Keratinocyte (primary cell): ENCODE results near the gene PSME3. TPM values are rescaled to one million over a fixed set of nuclear protein-coding genes. Genes with fewer than 3 reads are reported as not detected.

Experiments
- DNase-seq: peaks from one replicate; pipeline ENCODE4 v3.0.0-alpha.2; 2011; ENCODE audit warnings: low read depth, missing footprints, low spot score
- FAIRE-seq: peaks from 2 replicates; lab custom pipeline; 2011; peaks lifted over from hg19 to GRCh38; lab: Jason Lieb, UNC
- H2AFZ ChIP-seq: 2 replicates; pipeline ENCODE4 v1.6.0; 2012; ENCODE audit warnings: low read length, control low read depth, inconsistent platforms; ENCODE audit not compliant: control insufficient read depth
- H3K27ac ChIP-seq: 2 replicates; pipeline ENCODE4 v1.5.1; 2011; ENCODE audit warnings: low read length; ENCODE audit not compliant: control insufficient read depth, insufficient read depth
- H3K27me3 ChIP-seq: 3 replicates; pipeline ENCODE4 v1.6.0; 2011; ENCODE audit warnings: low read length; ENCODE audit not compliant: control insufficient read depth, insufficient read depth; ENCODE audit errors: extremely low read depth
- H3K36me3 ChIP-seq, 2 experiments: 2 replicates in 1 of 2; 3 replicates in 1 of 2; pipeline ENCODE4 v1.5.1; 2011; ENCODE audit warnings: low read length in 2 of 2, mild to moderate bottlenecking in 1 of 2; ENCODE audit not compliant: control insufficient read depth in 2 of 2, insufficient read depth in 2 of 2; ENCODE audit errors: extremely low read depth in 1 of 2
- H3K4me1 ChIP-seq: 3 replicates; pipeline ENCODE4 v1.5.1; 2011; ENCODE audit warnings: low read length; ENCODE audit not compliant: control insufficient read depth, insufficient read depth; ENCODE audit errors: extremely low read depth
- H3K4me2 ChIP-seq: 3 replicates; pipeline ENCODE4 v1.6.0; 2011; ENCODE audit warnings: low read depth, low read length; ENCODE audit not compliant: control insufficient read depth, insufficient read depth; ENCODE audit errors: extremely low read depth
- H3K4me3 ChIP-seq, 3 experiments: fragments of 200-600 bp in 1 of 3; sonication (generic) in 1 of 3; 2 replicates in 2 of 3; 3 replicates in 1 of 3; pipeline ENCODE4 v1.5.1; 2011 to 2016; ENCODE audit warnings: low read length in 3 of 3, mild to moderate bottlenecking in 3 of 3, control low read depth in 2 of 3, inconsistent platforms in 1 of 3, low read depth in 1 of 3, mixed read lengths in 1 of 3, mixed run types in 1 of 3, moderate library complexity in 1 of 3; ENCODE audit not compliant: control insufficient read depth in 2 of 3, insufficient read depth in 2 of 3; ENCODE audit errors: extremely low read depth in 1 of 3
- H3K79me2 ChIP-seq: 2 replicates; pipeline ENCODE4 v1.6.0; 2012; ENCODE audit warnings: low read length; ENCODE audit not compliant: control insufficient read depth, insufficient read depth
- H3K9ac ChIP-seq: 3 replicates; pipeline ENCODE4 v1.6.0; 2011; ENCODE audit warnings: low read length; ENCODE audit not compliant: control insufficient read depth, insufficient read depth; ENCODE audit errors: extremely low read depth
- H3K9me1 ChIP-seq: 3 replicates; pipeline ENCODE4 v1.6.0; 2011; ENCODE audit warnings: low read length; ENCODE audit not compliant: control insufficient read depth, insufficient read depth; ENCODE audit errors: extremely low read depth
- H3K9me3 ChIP-seq: 2 replicates; pipeline ENCODE4 v1.5.1; 2012; ENCODE audit warnings: low read depth, low read length; ENCODE audit not compliant: control insufficient read depth
- H4K20me1 ChIP-seq: 3 replicates; pipeline ENCODE4 v1.6.0; 2011; ENCODE audit warnings: low read length; ENCODE audit not compliant: control insufficient read depth, insufficient read depth; ENCODE audit errors: extremely low read depth
- EZH2 ChIP-seq: IDR thresholded peaks from one replicate; pipeline ENCODE4 v1.6.1; 2012; ENCODE audit warnings: inconsistent platforms, mild to moderate bottlenecking, low read length, moderate library complexity
- dilution Hi-C: fragments of 300-500 bp; cut with MboI; formaldehyde crosslinking; loops from one replicate; pipeline ENCODE4 v1.7.0; 2020; ENCODE audit warnings: low sequenced_read_pairs; ENCODE audit not compliant: extremely low pct_ligation_motif_present
- polyA plus RNA-seq, 5 experiments: library from polyadenylated mRNA; depleted of rRNA in 3 of 5; stranded (reverse) in 3 of 5; stranded (forward) in 1 of 5; unstranded in 1 of 5; fragments of >200 nt; gene quantifications; 1 replicate in 1 of 5; 2 replicates in 3 of 5; 3 replicates in 1 of 5; pipeline versions ENCODE4 v1.2.1 to v1.2.3, GENCODE V29; 2011 to 2012; ENCODE audit warnings: missing spikeins in 2 of 5, low read depth in 1 of 5, low replicate concordance in 1 of 5
- TF ChIP-seq, protein P1 (sequence below), 3 experiments: IDR thresholded peaks in 1 of 3; conservative IDR thresholded peaks in 1 of 3; optimal IDR thresholded peaks in 1 of 3; 2 replicates in 2 of 3; 3 replicates in 1 of 3; pipeline versions ENCODE3 to v1.5.1; 2011; ENCODE audit warnings: low read length in 3 of 3, mild to moderate bottlenecking in 3 of 3, moderate library complexity in 2 of 3, control low read depth in 1 of 3, inconsistent platforms in 1 of 3; ENCODE audit not compliant: insufficient read depth in 2 of 3; ENCODE audit errors: extremely low read depth in 1 of 3

The PSME3 gene
- polyA plus RNA-seq, 1 donor (not counting 4 experiments of a cell fraction or from before 2014, with no cell fraction given): 190 TPM

DNA sequence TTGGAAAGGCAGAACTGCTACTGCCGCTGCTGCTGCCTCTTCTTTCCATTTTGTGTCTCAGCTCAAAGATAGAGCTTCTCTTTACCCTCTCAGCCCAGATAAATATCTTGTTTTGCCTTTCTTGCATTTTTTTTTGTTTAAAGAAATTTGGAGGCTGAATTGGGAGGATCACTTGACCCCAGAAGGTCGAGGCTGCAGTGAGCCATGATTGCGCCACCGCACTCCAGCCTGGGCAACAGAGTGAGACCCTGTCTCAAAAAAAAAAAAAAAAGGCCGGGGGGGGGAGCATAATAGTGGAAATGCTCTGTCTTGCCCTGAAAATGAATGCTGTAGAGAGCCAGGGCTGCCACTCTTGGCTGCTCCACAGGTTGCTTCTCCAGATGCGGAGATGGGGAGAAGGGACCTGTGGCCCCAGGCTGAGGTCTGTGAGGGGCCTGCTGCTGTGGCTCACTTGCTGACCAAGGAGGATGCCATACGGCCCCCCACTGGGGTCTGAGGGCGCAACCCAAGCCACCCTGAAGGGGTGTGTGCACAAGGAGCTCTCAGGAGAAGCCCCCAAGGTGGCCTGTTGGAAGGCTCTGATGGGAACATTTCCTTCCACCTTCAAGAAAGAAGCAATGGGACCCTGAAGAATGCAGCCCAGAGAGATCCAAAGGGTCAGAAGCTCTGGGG, 45.9 kb downstream of the PSME3 start:
- Histone ChIP-seq H3K4me3 (no peak overlapping the region), H2AFZ (no peak overlapping the region), H3K9me3 (no peaks in the 10 kb centered on the region), H3K27me3 (peaks cover 25% of the 10 kb centered on the region), H4K20me1 (no peaks in the 10 kb centered on the region), H3K9ac (no peak overlapping the region), H3K36me3 (no peaks in the 10 kb centered on the region), H3K4me2 (no peak overlapping the region), H3K4me1 (no peaks in the 10 kb centered on the region), H3K9me1 (no peaks in the 10 kb centered on the region), H3K27ac (no peak overlapping the region), H3K79me2 (no peaks in the 10 kb centered on the region)
- FAIRE-seq: no peak
- dilution Hi-C loops: no loop called here
- TF ChIP-seq EZH2: no peak
- TF ChIP-seq, protein P1, sequence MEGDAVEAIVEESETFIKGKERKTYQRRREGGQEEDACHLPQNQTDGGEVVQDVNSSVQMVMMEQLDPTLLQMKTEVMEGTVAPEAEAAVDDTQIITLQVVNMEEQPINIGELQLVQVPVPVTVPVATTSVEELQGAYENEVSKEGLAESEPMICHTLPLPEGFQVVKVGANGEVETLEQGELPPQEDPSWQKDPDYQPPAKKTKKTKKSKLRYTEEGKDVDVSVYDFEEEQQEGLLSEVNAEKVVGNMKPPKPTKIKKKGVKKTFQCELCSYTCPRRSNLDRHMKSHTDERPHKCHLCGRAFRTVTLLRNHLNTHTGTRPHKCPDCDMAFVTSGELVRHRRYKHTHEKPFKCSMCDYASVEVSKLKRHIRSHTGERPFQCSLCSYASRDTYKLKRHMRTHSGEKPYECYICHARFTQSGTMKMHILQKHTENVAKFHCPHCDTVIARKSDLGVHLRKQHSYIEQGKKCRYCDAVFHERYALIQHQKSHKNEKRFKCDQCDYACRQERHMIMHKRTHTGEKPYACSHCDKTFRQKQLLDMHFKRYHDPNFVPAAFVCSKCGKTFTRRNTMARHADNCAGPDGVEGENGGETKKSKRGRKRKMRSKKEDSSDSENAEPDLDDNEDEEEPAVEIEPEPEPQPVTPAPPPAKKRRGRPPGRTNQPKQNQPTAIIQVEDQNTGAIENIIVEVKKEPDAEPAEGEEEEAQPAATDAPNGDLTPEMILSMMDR (optimal IDR thresholded peaks at IDR 0.05 in 1 of 3, IDR thresholded peaks at IDR 0.05 in 1 of 3, conservative IDR thresholded peaks at IDR 0.05 in 1 of 3; ENCODE audit: extremely low read depth in 1 of 3, insufficient read depth in 2 of 3, low read length in 3 of 3): no peak
- DNase-seq: no peak

DNA sequence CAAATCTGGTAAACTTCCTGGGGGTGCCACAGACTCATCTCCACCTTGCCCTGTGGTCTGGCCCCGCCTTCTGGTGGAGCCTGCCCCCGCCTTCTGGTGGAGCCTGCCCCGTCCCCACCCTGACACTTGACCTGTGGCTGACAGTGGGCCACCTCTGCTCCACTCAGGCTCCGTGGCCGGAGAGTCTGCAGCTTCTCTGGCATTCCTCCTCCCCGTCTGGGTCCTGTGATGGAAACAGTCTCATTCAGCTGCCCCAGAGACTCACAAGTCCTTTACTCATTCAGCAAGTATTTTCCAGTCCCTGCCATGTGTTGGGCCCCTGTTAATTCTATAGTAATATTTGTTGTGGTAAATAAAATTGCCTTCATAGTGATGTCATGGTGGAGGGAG, 46.4 kb downstream of the PSME3 start:
- Histone ChIP-seq H2AFZ (no peak overlapping the region), H3K27me3 (peaks cover 25% of the 10 kb centered on the region), H3K9me3 (no peaks in the 10 kb centered on the region), H3K36me3 (no peaks in the 10 kb centered on the region), H3K4me1 (no peaks in the 10 kb centered on the region), H3K27ac (no peak overlapping the region), H3K79me2 (no peaks in the 10 kb centered on the region), H4K20me1 (no peaks in the 10 kb centered on the region), H3K4me3 (no peak overlapping the region), H3K9me1 (no peaks in the 10 kb centered on the region), H3K4me2 (no peak overlapping the region), H3K9ac (no peak overlapping the region)
- FAIRE-seq (no peak), DNase-seq (no peak)
- TF ChIP-seq, protein P1 (optimal IDR thresholded peaks at IDR 0.05 in 1 of 3, IDR thresholded peaks at IDR 0.05 in 1 of 3, conservative IDR thresholded peaks at IDR 0.05 in 1 of 3; ENCODE audit: extremely low read depth in 1 of 3, insufficient read depth in 2 of 3, low read length in 3 of 3): no peak
- TF ChIP-seq EZH2: no peak
- dilution Hi-C loops: no loop called here
